ENCODE results near the gene PRR13. TPM values are rescaled to one million over a fixed set of nuclear protein-coding genes. Genes with fewer than 3 reads are reported as not detected.

PRR13 gene
- total and polyA plus RNA-seq, 4 donors = 59.0 to 336 (median 168) TPM

DNA sequence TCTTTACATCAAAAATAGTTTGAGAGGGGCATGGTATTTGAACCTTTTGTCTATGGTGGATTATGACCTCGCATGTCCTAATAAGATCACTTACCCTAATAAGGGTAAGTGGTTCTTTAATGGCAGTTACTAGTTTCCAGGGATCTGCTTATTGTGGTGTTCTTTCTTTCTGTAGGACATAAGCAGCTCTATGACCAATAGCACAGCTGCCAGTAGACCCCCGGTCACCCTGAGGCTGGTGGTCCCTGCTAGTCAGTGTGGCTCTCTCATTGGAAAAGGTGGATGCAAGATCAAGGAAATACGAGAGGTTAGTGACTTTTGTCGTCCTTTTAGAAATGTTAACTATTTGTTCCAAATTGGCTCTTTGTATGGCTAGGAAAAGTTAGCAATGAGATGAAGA is 17.6 kb downstream of the PRR13 start:
- Histone ChIP-seq H3K4me3 (no peak overlapping the region), H3K9me3 (ENCODE audit: control insufficient read depth in 4 of 4, insufficient read depth in 3 of 4, low read length in 3 of 4) (no peaks in the 10 kb centered on the region), H3K9ac (ENCODE audit: insufficient read depth in 1 of 2, low read length in 2 of 2) (no peak overlapping the region), H3K36me3 (ENCODE audit: control insufficient read depth in 4 of 4, insufficient read depth in 4 of 4, low read length in 4 of 4) (peaks cover 54 to 89% (median 76%) of the 10 kb centered on the region in 4 donors), H3K27me3 (ENCODE audit: control insufficient read depth in 3 of 3, insufficient read depth in 3 of 3, low read length in 2 of 3) (no peaks in the 10 kb centered on the region), H3K4me1 (ENCODE audit: control insufficient read depth in 5 of 5, insufficient read depth in 5 of 5, low read length in 5 of 5) (peaks cover 0 to 20% (median 4%) of the 10 kb centered on the region in 5 donors), H3K27ac (ENCODE audit: low read depth in 1 of 2, low read length in 1 of 2) (no peak overlapping the region)
- TF ChIP-seq, protein P1, sequence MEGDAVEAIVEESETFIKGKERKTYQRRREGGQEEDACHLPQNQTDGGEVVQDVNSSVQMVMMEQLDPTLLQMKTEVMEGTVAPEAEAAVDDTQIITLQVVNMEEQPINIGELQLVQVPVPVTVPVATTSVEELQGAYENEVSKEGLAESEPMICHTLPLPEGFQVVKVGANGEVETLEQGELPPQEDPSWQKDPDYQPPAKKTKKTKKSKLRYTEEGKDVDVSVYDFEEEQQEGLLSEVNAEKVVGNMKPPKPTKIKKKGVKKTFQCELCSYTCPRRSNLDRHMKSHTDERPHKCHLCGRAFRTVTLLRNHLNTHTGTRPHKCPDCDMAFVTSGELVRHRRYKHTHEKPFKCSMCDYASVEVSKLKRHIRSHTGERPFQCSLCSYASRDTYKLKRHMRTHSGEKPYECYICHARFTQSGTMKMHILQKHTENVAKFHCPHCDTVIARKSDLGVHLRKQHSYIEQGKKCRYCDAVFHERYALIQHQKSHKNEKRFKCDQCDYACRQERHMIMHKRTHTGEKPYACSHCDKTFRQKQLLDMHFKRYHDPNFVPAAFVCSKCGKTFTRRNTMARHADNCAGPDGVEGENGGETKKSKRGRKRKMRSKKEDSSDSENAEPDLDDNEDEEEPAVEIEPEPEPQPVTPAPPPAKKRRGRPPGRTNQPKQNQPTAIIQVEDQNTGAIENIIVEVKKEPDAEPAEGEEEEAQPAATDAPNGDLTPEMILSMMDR (IDR thresholded peaks at IDR 0.05; ENCODE audit: control extremely low read depth, extremely low read depth) = no peak
- 81 to 89% methylated on average over 4 of the region's 4 CpGs for WGBS, 2 donors
- no peak for DNase-seq
- ATAC-seq (ENCODE audit: insufficient read depth, low FRiP score) = no peak

DNA sequence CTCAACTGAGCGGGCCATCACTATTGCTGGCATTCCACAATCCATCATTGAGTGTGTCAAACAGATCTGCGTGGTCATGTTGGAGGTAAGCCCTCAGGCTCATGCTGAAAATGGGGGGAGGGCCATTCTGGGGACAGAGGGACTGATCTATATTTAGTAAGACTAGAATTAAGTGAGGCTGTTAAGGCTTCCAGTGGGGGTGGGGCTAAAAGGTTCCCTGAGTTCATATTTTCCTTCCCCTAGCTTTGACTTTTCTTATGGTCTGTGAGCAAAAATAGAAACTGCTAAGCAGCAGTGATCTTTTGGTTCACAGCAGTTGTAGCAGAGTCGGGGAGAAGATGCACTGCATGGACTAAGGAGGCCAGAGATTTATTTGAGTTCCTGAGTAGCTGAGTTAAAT is 19.5 kb downstream of the PRR13 start:
- Histone ChIP-seq H3K4me1 (ENCODE audit: control insufficient read depth in 5 of 5, insufficient read depth in 5 of 5, low read length in 5 of 5) (peaks cover 0 to 19% (median 0%) of the 10 kb centered on the region in 5 donors), H3K9me3 (ENCODE audit: control insufficient read depth in 4 of 4, insufficient read depth in 3 of 4, low read length in 3 of 4) (no peaks in the 10 kb centered on the region), H3K27me3 (ENCODE audit: control insufficient read depth in 3 of 3, insufficient read depth in 3 of 3, low read length in 2 of 3) (no peaks in the 10 kb centered on the region), H3K27ac (ENCODE audit: low read depth in 1 of 2, low read length in 1 of 2) (no peak overlapping the region), H3K36me3 (ENCODE audit: control insufficient read depth in 4 of 4, insufficient read depth in 4 of 4, low read length in 4 of 4) (peaks cover 59 to 85% (median 77%) of the 10 kb centered on the region in 4 donors), H3K4me3 (no peak overlapping the region), H3K9ac (ENCODE audit: insufficient read depth in 1 of 2, low read length in 2 of 2) (no peak overlapping the region)
- WGBS, 2 donors = 86 to 93% methylated on average over 3 of the region's 3 CpGs
- ATAC-seq (ENCODE audit: insufficient read depth, low FRiP score) (no peak), DNase-seq (no peak)
- TF ChIP-seq, protein P1 (IDR thresholded peaks at IDR 0.05; ENCODE audit: control extremely low read depth, extremely low read depth) = no peak

DNA sequence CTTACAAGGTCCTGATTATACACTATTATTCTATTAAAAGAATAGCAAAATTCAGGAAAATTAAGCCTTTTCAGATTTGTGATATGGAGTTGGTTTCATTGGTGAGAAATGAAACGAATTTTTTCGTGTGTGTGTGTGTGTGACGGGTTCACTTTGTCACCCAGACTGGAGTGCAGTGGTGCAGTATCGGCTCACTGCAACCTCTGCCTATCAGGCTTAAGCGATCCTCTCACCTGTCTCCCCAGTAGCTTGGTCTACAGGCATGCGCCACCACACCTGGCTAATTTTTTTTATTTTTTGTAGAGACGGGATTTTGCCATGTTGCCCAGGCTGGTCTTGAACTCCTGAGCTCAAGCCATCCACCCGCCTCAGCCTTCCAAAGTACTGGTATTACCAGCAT is 20.1 kb downstream of the PRR13 start:
- H3K4me3 ChIP-seq = no peak overlapping the region
- no peak overlapping the region for H3K27ac ChIP-seq (ENCODE audit: low read depth in 1 of 2, low read length in 1 of 2)
- H3K27me3 ChIP-seq (ENCODE audit: control insufficient read depth in 3 of 3, insufficient read depth in 3 of 3, low read length in 2 of 3) = no peaks in the 10 kb centered on the region
- peaks cover 0 to 19% (median 0%) of the 10 kb centered on the region in 5 donors for H3K4me1 ChIP-seq (ENCODE audit: control insufficient read depth in 5 of 5, insufficient read depth in 5 of 5, low read length in 5 of 5)
- H3K36me3 ChIP-seq (ENCODE audit: control insufficient read depth in 4 of 4, insufficient read depth in 4 of 4, low read length in 4 of 4) = peaks cover 58 to 85% (median 77%) of the 10 kb centered on the region in 4 donors
- ATAC-seq (ENCODE audit: insufficient read depth, low FRiP score) (no peak), DNase-seq (no peak)
- no peak overlapping the region for H3K9ac ChIP-seq (ENCODE audit: insufficient read depth in 1 of 2, low read length in 2 of 2)
- WGBS, 2 donors = 84 to 94% methylated on average over 8 of the region's 8 CpGs
- TF ChIP-seq, protein P1 (IDR thresholded peaks at IDR 0.05; ENCODE audit: control extremely low read depth, extremely low read depth) = no peak
- no peaks in the 10 kb centered on the region for H3K9me3 ChIP-seq (ENCODE audit: control insufficient read depth in 4 of 4, insufficient read depth in 3 of 4, low read length in 3 of 4)

DNA sequence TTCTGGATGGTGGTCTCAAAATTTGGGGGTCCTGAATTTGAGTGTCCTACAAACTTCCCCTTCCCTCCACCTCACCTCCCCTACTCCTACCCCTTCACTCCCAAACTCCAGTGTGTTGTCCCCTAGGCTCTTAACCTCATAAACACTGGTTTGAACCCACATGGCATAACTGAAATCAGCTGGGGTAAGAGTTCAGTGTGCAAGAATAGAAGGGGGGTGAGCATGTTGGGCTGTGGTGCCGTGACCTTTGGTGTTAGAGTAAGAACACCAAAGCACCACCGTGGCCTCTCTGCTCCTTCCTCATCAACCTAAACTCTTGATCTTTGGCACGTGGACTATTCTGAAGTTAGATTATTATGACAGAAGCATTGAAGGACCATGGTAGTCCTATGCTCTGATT is 21.4 kb downstream of the PRR13 start:
- TF ChIP-seq, protein P1 (IDR thresholded peaks at IDR 0.05; ENCODE audit: control extremely low read depth, extremely low read depth) = no peak
- no peaks in the 10 kb centered on the region for H3K9me3 ChIP-seq (ENCODE audit: control insufficient read depth in 4 of 4, insufficient read depth in 3 of 4, low read length in 3 of 4)
- no peak overlapping the region for H3K4me3 ChIP-seq
- H3K4me1 ChIP-seq (ENCODE audit: control insufficient read depth in 5 of 5, insufficient read depth in 5 of 5, low read length in 5 of 5) = peaks cover 0 to 19% (median 0%) of the 10 kb centered on the region in 5 donors
- no peak overlapping the region for H3K9ac ChIP-seq (ENCODE audit: insufficient read depth in 1 of 2, low read length in 2 of 2)
- peaks cover 59 to 90% (median 78%) of the 10 kb centered on the region in 4 donors for H3K36me3 ChIP-seq (ENCODE audit: control insufficient read depth in 4 of 4, insufficient read depth in 4 of 4, low read length in 4 of 4)
- no peak overlapping the region for H3K27ac ChIP-seq (ENCODE audit: low read depth in 1 of 2, low read length in 1 of 2)
- DNase-seq (no peak), ATAC-seq (ENCODE audit: insufficient read depth, low FRiP score) (no peak)
- 79 to 84% methylated on average over 3 of the region's 3 CpGs for WGBS, 2 donors
- H3K27me3 ChIP-seq (ENCODE audit: control insufficient read depth in 3 of 3, insufficient read depth in 3 of 3, low read length in 2 of 3) = no peaks in the 10 kb centered on the region
